ENCODE data around the gene KCNT1.

DNA sequence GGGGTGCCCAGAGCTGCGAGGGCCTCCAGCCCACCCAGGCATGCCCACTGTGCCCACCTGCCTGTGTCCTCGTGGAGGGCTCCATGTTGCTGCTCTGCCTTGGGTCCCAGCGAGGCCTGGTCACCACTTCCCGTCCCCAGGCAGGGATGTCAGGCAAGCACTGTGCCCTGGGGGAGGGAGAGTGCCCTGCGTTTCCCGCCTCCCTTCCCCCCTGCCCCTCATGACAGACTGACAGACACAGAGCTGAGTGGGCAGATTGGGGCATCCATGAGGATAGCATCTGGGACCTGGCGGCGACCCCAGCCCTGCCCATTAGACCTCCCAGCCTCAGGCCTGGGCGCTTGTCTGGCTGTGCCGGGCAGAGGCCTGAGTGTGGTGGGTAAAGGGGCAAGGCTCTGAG is 56.9 kb downstream of the KCNT1 start:
- TF ChIP-seq POLR2A (IDR thresholded peaks at IDR 0.05; ENCODE audit: extremely low read depth, insufficient read length) (no peak), MYC (IDR thresholded peaks at IDR 0.05; ENCODE audit: low read depth, low read length) (no peak)
- TF ChIP-seq, protein P1, sequence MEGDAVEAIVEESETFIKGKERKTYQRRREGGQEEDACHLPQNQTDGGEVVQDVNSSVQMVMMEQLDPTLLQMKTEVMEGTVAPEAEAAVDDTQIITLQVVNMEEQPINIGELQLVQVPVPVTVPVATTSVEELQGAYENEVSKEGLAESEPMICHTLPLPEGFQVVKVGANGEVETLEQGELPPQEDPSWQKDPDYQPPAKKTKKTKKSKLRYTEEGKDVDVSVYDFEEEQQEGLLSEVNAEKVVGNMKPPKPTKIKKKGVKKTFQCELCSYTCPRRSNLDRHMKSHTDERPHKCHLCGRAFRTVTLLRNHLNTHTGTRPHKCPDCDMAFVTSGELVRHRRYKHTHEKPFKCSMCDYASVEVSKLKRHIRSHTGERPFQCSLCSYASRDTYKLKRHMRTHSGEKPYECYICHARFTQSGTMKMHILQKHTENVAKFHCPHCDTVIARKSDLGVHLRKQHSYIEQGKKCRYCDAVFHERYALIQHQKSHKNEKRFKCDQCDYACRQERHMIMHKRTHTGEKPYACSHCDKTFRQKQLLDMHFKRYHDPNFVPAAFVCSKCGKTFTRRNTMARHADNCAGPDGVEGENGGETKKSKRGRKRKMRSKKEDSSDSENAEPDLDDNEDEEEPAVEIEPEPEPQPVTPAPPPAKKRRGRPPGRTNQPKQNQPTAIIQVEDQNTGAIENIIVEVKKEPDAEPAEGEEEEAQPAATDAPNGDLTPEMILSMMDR (IDR thresholded peaks at IDR 0.05; ENCODE audit: low read depth, low read length): no peak
